SHP77 (cell line): ENCODE data around the gene RSRC1.
A peak's percentile ranks its signal among the peaks of the same experiment; 100 is the strongest.
"Not testable (repeated sequence)": the region's sequence is repeated elsewhere in the genome, so short reads cannot be mapped to it uniquely, and the experiment has no call there.

Experiments used
- DNase-seq, 2 experiments: peaks; one replicate each; lab custom pipeline; 2025; lab: John Stamatoyannopoulos, UW

The RSRC1 gene

DNA sequence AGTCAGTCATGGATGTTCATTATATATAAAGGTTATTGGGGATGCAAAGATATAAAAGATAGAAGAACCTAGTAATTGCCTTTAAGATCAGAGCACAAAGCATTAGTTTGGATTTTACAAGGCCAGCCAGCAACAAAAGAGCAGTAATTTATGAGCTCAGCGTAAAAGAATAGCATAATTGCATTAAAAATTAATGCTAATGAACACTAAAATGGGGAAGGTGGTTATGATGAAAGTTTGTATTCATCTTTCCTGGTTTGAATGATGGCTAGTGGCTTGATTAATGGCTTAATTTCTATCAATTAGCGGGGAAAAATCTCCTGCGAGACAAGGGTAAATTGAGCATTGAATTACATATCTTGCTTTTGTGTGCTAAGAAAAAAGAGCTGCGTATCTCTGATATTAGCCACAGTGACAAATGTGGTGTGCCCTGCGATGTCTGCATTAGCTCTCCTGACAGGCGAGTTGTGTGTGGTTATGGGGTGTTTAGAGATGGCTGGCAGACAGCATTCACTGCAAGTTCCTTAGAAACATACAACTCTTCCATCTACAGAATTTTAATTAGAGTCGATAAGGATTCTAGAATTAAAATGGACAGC lies 418.3 kb downstream of the RSRC1 start:
- no peak for DNase-seq

DNA sequence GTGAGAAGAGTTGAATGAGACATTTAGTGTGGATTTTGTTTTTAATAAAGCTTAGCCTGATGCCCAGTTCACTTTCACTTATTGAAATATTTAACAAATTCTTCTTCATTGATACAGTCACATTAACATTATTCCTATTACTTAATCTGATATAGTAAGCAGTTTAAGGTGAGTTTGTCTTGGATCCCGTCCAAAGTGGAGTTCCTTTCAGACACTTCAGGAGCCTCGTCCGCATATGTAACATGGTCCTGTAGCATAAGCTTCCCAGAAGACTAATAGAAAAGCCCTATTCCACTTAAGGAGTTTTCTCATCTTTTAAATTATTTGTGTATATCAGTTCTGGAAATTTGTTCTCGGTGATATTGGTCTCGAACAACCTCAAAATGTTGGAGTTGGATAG lies 421.4 kb downstream of the RSRC1 start:
- DNase-seq = peak in 1 of 2 experiments; percentile 9

DNA sequence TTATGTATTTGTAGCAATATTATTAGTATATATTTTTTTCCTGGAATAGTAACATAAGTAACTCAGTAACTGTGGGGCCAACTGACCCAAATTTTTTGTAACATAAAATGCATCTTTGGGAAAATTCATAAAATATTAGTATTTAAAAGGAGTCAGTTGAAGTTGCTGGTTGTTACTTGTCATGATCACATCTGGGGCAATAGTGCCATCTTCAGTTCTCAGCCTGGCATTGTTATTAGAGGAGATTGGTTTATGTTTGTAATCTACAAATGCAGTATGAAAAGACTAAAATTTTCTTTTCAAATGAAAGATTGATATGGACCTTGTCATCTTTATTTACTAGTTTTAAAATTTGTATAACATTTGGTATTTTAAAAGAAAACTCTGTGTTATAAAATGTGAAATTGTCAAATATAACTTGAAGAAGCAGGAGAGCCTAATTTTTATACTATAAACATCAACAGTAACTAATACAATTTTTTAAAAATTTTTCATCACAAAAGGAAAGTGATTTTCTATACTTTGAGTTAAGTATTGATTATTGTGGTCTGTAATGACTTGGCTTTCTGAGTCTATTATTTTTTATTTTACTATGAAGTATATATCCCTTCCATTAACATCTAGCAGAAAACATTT lies 422.3 kb downstream of the RSRC1 start:
- peak in 1 of 2 experiments; percentile 44 for DNase-seq

- DNase-seq = no peak
Observed at GRCh38 chr3:158535918-158536317, 426.0 kb downstream of the RSRC1 start.

DNA sequence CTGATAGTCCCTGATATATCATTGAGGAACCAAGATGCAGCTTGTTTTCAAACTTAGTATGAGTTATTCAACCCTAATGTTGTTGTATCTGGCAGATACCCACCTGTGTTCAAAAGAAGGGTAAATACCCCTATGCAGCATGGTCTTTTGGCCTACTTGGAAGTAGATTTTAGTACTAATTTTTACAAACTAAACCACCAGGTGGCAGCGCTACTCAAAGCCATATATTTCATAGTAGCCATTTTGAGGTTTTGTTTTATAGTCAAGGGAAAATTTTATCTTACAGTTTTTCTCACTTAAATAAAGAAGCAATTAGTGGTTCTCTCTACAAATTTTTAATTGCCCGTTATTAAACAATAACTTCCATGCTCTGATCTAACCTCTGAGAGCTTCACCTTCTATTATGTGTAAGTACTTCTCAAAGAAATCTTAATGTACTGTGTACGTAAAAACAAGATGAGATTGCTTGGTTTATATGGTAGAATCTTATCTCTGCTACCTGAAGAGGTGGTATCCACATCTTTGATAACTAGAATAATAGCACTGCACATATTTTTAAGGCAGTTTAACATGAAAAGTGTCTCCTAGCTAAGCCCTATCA lies 429.6 kb downstream of the RSRC1 start:
- DNase-seq = peak in 1 of 2 experiments; percentile 33

- DNase-seq = no peak
Observed at GRCh38 chr3:158540066-158540465, 430.2 kb downstream of the RSRC1 start.

- DNase-seq = no peak
Observed at GRCh38 chr3:158548691-158549090, 438.8 kb downstream of the RSRC1 start.

DNA sequence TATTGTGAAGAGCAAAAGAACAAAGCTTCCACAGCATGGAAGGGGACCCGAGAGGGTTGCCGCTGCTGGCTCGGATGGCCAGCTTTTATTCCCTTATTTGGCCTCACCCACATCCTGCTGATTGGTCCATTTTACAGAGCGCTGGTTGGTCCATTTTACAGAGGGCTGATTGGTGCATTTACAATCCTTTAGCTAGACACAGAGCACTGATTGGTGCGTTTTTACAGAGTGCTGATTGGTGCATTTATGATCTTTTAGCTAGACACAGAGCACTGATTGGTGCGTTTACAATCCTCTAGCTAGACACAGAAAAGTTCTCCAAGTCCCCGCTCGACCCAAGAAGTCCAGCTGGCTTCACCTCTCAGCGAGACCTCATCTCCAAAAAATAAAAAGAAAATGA lies 440.0 kb downstream of the RSRC1 start:
- DNase-seq = not testable (repeated sequence)

GRCh38 chr3:158552124-158552523 lies 442.2 kb downstream of the RSRC1 start:
- DNase-seq = no peak

- DNase-seq = no peak
Observed at GRCh38 chr3:158559504-158559903, 449.6 kb downstream of the RSRC1 start.

GRCh38 chr3:158560979-158561378 lies 451.1 kb downstream of the RSRC1 start:
- no peak for DNase-seq

DNA sequence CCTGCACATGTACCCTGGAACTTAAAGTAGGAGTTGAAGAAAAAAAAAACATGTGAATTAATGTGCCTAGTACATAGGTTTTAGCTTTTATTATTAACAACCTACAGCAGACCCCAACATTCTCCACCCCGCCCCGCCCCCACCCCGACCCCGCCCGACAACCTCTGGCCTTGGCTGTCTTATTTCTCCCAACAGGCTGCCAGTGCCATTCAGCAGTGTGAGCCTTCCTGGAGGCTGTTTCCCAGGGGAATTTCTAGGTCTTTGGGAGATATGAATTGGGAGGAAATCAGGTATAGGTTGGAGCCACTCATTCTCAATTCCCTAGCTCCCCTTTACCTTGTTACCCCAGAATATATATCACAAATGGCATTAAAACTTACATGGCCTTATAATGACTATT lies 452.8 kb downstream of the RSRC1 start:
- no peak for DNase-seq

DNA sequence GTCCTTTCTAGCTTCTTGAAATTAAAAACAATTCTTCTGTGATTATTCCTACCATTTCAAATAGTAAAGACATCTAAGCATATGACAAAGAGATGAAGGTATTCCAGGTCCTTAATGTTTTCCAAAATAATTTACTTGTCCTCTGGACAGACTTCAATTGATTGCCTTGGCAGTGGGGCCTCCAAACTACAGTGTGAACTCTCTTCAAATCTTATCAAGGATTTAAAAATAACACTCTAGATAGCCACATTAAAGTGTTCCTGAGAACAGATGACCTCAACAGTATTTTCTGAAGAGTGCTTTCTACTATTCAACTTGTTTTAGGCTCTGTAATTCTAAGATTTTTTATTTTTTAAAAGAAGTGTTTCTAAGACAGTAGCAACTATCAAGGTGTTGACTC lies 453.2 kb downstream of the RSRC1 start:
- DNase-seq = no peak

- no peak for DNase-seq
Observed at GRCh38 chr3:158565076-158565475, 455.2 kb downstream of the RSRC1 start.

- peak in 1 of 2 experiments; percentile 2 for DNase-seq
Observed at GRCh38 chr3:158568784-158569183, 458.9 kb downstream of the RSRC1 start.

- DNase-seq = no peak
Observed at GRCh38 chr3:158569794-158570193, 459.9 kb downstream of the RSRC1 start.

- DNase-seq = peak; percentile 91 to 92
Observed at GRCh38 chr3:158570999-158571702, 461.3 kb downstream of the RSRC1 start, which contains the start of gene MLF1. Gene MLF1 (plus strand): TSS chr3:158571194. CDS start chr3:158571301, 107 bp downstream.

- no peak for DNase-seq
Observed at GRCh38 chr3:158571969-158572765, 462.3 kb downstream of the RSRC1 start.

DNA sequence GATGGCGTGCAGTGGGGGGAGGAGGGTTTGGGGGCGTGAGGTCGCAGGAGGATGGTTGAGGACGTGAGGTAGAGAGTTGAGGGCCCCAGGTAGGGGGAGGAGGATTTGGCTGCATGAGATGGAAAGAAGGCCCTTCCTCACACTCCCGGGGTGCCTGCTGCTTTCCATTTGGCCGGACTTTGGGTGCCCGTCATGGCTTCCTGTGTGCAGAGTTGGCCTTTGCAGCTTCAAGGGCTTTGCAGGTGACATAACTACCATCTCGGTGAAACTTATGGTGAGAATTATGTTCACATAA lies 462.8 kb downstream of the RSRC1 start:
- DNase-seq = no peak

GRCh38 chr3:158573714-158574113 lies 463.8 kb downstream of the RSRC1 start:
- no peak for DNase-seq

GRCh38 chr3:158574646-158575045 lies 464.8 kb downstream of the RSRC1 start:
- DNase-seq = no peak

- no peak for DNase-seq
Observed at GRCh38 chr3:158590223-158590622, 480.3 kb downstream of the RSRC1 start.
